Epithelial cell of prostate (primary cell): Measurements from ENCODE around the gene PISD.
"Not testable (repeated sequence)": the region's sequence is repeated elsewhere in the genome, so short reads cannot be mapped to it uniquely, and the experiment has no call there.

Source experiments
- DNase-seq: peaks from one replicate; pipeline ENCODE4 v3.0.0-alpha.2; 2011; ENCODE audit warnings: low read depth, low spot score
- H3K27ac ChIP-seq: fragments of 450-650 bp; 2 replicates; pipeline ENCODE4 v1.5.1; 2017; ENCODE audit warnings: mild to moderate bottlenecking

PISD gene

GRCh38 chr22:31661851-31662667 lies at the start of gene PISD:
TSS of gene PISD (minus strand) at chr22:31662215. CDS start at chr22:31662208, 7 bp downstream.
- DNase-seq, result peak; percentile 98
- H3K27ac ChIP-seq, result peak within 1 kb of the TSS; percentile 99

- not testable (repeated sequence) for DNase-seq, H3K27ac ChIP-seq
Observed at GRCh38 chr22:31711226-31711625, 49.2 kb upstream of the PISD start.

- DNase-seq, result no peak
- H3K27ac ChIP-seq, result no peak overlapping the region
Observed at GRCh38 chr22:31707519-31707918, 45.5 kb upstream of the PISD start.

- no peak overlapping the region for H3K27ac ChIP-seq
- DNase-seq, result no peak
Observed at GRCh38 chr22:31695423-31695822, 33.4 kb upstream of the PISD start.

- not testable (repeated sequence) for H3K27ac ChIP-seq, DNase-seq
Observed at GRCh38 chr22:31694046-31694445, 32.0 kb upstream of the PISD start.

- H3K27ac ChIP-seq, result peak overlapping the region; percentile 2
- no peak for DNase-seq
Observed at GRCh38 chr22:31692186-31692886, 30.3 kb upstream of the PISD start.

GRCh38 chr22:31691408-31691807 lies 29.4 kb upstream of the PISD start:
- no peak overlapping the region for H3K27ac ChIP-seq
- DNase-seq, result no peak

- DNase-seq, result peak; percentile 95
- H3K27ac ChIP-seq, result peak overlapping the region; percentile 74
Observed at GRCh38 chr22:31683181-31684105, 21.4 kb upstream of the PISD start.

GRCh38 chr22:31682751-31683150 lies 20.7 kb upstream of the PISD start:
- peak overlapping the region; percentile 74 for H3K27ac ChIP-seq
- DNase-seq, result no peak

GRCh38 chr22:31681349-31682345 lies 19.6 kb upstream of the PISD start:
- peak overlapping the region; percentile 64 for H3K27ac ChIP-seq
- no peak for DNase-seq

GRCh38 chr22:31680861-31681341 lies 18.9 kb upstream of the PISD start:
- peak overlapping the region; percentile 64 for H3K27ac ChIP-seq
- DNase-seq, result no peak

- DNase-seq, result no peak
- H3K27ac ChIP-seq, result no peak overlapping the region
Observed at GRCh38 chr22:31678748-31679147, 16.7 kb upstream of the PISD start.

GRCh38 chr22:31676700-31677099 lies 14.7 kb upstream of the PISD start:
- DNase-seq, result peak; percentile 89
- H3K27ac ChIP-seq, result peak overlapping the region; percentile 40

GRCh38 chr22:31674219-31674618 lies 12.2 kb upstream of the PISD start:
- H3K27ac ChIP-seq, DNase-seq: not testable (repeated sequence)

- not testable (repeated sequence) for H3K27ac ChIP-seq, DNase-seq
Observed at GRCh38 chr22:31668849-31669248, 6.8 kb upstream of the PISD start.

- no peak for DNase-seq
- peak overlapping the region; percentile 99 for H3K27ac ChIP-seq
Observed at GRCh38 chr22:31662668-31663037, 638 bp upstream of the PISD start.

GRCh38 chr22:31660860-31661341 lies 1.1 kb downstream of the PISD start:
- DNase-seq, result peak; percentile 76
- H3K27ac ChIP-seq, result peak overlapping the region; percentile 99

GRCh38 chr22:31659246-31659645 lies 2.8 kb downstream of the PISD start:
- no peak for DNase-seq
- peak overlapping the region; percentile 99 for H3K27ac ChIP-seq

GRCh38 chr22:31654408-31654807 lies 7.6 kb downstream of the PISD start:
- H3K27ac ChIP-seq, result peak overlapping the region; percentile 98
- DNase-seq, result no peak
